Epithelial cell of proximal tubule (primary cell): Measurements from ENCODE around the gene ADAM30. TPM values are rescaled to one million over a fixed set of nuclear protein-coding genes. Genes with fewer than 3 reads are reported as not detected.
A peak's percentile ranks its signal among the peaks of the same experiment; 100 is the strongest.

ENCODE experiments used
- DNase-seq: peaks from one replicate; pipeline ENCODE4 v3.0.0-alpha.2; 2011; ENCODE audit warnings: low read depth
- H3K4me3 ChIP-seq: 2 replicates; pipeline ENCODE4 v1.5.1; 2011; ENCODE audit warnings: low read depth, mild to moderate bottlenecking, low read length
- total RNA-seq: library from RNA; depleted of rRNA; stranded (reverse); fragments of >200 nt; gene quantifications from 2 replicates; pipeline ENCODE4 v1.2.3, GENCODE V29; 2015
- TF ChIP-seq, protein P1 (sequence below): conservative IDR thresholded peaks from 2 replicates; pipeline ENCODE4 v1.5.1; 2012; ENCODE audit warnings: low read depth, mild to moderate bottlenecking, low read length

Gene ADAM30
- total RNA-seq, 1 donor from 2014 or later = not detected

DNA sequence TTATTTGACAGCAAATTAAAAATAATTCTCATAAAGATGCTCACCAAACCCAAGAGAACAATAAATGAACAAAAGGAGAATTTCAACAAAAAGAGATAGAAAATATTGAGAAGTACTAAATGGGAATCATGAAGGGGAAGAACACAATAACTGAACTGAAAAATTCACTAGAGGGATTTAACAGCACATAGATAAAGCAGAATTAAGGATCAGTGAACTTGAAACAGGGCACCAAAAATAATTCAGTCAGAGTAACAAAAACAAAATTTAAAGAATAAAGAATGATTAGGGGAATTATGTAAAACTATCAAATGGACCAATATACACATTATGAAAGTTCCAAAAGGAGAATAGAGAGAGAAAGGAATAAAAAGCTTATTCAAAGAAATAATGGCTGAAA, 7.8 kb downstream of the ADAM30 start:
- no peak overlapping the region for H3K4me3 ChIP-seq
- no peak for DNase-seq
- TF ChIP-seq, protein P1, sequence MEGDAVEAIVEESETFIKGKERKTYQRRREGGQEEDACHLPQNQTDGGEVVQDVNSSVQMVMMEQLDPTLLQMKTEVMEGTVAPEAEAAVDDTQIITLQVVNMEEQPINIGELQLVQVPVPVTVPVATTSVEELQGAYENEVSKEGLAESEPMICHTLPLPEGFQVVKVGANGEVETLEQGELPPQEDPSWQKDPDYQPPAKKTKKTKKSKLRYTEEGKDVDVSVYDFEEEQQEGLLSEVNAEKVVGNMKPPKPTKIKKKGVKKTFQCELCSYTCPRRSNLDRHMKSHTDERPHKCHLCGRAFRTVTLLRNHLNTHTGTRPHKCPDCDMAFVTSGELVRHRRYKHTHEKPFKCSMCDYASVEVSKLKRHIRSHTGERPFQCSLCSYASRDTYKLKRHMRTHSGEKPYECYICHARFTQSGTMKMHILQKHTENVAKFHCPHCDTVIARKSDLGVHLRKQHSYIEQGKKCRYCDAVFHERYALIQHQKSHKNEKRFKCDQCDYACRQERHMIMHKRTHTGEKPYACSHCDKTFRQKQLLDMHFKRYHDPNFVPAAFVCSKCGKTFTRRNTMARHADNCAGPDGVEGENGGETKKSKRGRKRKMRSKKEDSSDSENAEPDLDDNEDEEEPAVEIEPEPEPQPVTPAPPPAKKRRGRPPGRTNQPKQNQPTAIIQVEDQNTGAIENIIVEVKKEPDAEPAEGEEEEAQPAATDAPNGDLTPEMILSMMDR = no peak

DNA sequence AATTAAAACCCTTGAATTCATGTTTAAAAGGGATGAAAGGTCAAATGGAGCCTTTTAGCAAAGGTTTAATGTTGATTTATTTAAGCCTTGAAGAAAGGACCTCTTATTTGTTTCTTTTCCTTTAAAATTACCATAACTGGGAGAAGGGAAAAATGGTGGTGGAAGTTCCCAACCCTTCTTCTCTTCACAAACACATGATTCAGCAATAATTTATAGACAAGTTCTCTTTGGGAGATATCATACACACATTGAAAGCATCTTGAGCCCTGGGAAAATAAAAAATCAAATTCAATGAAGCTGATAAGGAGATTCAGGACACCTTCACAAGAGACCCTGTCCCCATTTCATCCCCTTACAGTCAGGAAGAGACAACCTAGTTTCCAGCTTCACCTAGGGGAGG, 8.9 kb downstream of the ADAM30 start:
- TF ChIP-seq, protein P1 = no peak
- H3K4me3 ChIP-seq = no peak overlapping the region
- DNase-seq = no peak

DNA sequence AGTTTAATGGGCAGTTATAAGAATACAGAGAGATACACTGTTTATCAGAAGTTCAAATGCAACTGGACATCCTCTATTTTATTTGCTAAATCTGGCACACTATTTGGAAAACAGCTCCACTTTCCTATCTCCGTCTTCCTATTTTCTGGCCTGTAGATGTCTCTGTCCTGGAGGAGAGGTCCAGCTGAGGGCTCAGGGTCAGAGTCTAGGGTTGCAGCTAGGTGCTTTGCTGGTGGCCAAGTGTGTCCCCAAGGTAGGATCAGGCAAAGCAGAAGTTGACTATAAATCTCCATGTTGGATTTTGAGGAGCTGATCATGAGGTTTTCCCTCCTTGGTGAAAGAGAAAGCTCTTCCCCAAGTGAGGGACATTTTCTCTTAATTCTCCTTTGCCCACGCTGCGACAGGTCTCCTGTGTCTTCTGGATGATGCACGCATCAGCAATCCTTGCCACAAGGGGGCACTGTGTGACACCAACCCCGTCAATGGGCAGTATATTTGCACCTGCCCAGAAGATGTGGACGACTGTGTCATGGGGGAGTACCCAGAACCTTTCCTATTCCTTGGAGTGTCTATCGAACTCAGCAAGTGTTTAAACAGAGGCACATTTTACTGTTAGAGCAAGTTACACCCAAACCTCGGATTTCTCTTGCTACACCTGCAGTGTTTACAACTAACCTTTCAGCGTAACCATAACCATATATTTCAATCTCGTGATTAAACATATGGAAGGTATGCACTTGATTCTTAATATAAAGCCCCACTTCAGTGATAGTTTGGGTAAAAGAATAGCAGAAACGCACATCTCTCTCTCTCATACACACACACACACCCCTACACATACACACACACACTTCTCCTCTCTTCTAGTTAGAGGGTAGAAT, 10.2 kb downstream of the ADAM30 start:
- DNase-seq = no peak
- TF ChIP-seq, protein P1 = peak; percentile 86
- no peak overlapping the region for H3K4me3 ChIP-seq

DNA sequence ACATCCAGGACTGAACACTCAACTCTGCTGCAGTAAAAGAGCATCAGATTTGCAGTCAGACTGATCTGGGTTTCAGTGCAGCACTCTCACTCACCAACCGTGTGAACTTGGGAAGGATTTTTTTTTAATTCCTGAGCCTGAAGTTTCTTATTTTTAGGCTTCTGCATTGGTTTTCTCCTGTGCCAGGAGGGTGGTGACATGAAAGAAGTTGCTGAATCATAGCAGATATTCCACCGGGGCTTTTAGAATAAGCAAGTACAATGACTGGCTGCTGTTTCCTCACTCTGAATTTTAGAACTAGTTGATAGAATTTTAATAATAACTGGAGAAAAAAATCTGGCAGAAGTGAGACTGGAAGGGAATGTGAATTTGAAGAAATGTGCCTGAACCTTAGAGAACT, 11.6 kb downstream of the ADAM30 start:
- H3K4me3 ChIP-seq = no peak overlapping the region
- no peak for DNase-seq
- TF ChIP-seq, protein P1 = no peak

DNA sequence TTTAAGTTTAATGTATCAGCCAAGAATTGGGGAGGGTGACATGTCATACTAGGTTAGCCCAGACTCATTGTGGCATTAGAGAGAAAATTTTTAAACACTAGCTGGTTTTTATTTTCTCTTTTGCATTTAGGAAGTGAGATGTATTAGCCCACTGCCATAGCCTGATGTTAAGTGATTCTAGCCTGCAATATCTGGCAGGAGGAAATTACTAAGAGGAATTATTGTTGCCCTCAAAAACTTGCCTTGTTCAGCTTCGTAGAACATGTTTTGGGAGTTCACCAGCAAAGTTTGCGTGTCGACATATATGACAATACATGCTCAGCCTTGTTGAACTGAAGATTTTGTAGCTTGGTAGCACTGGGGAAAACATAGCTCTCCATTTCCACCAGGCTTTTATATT, 12.5 kb downstream of the ADAM30 start:
- TF ChIP-seq, protein P1 = no peak
- H3K4me3 ChIP-seq = no peak overlapping the region
- DNase-seq = no peak

DNA sequence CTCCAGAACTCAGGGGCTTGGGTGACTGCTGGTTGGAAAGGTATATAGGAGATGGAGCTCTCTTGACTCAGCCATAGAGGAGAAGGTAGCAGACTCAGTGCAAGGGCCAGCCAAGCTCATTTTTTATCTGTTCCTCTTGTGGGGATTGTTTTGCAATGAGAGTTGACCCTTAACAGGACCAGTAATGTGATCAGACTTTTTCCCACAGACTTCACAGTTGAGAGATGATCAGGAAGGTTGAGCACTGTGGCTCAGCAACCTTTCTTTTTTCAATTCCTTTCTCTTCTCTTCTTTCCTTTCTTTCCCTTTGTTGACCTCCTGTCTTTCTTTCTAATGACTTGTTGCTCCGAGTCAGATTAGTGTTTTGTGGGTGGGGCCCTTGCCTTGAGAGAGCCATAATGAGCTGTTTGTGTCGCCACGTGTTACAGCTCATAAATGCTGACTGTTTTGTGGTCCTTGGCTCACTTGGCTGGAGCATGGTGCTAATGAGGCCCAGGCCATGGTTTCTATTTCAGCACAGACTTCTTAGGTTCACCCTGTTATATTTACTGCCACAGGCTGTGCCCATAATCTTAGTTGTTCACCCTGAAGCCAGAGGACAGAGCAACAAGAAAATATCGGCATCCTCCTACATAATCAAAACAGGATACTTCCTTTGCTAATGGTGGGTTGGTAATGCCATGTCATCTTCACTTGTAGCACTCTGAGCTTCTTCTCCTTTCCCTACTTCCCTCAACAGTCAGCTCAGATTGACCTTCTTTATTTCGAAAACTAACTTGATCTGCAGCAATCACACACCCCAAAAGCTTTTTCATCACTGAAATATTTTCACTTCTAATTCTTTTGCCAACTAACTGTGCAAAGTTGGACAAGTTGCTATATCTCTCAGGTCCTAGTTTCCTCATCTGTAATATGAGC, 13.9 kb downstream of the ADAM30 start:
- TF ChIP-seq, protein P1 = no peak
- DNase-seq = no peak
- no peak overlapping the region for H3K4me3 ChIP-seq
